ENCODE data around the gene CARNS1. TPM values are rescaled to one million over a fixed set of nuclear protein-coding genes. Genes with fewer than 3 reads are reported as not detected.
"Not testable (repeated sequence)": the region's sequence is repeated elsewhere in the genome, so short reads cannot be mapped to it uniquely, and the experiment has no call there.

CARNS1 gene
- total and polyA plus RNA-seq, 8 donors = 0.39 to 2.2 (median 0.90) TPM

- Histone ChIP-seq H3K4me1 (peaks cover 0 to 13% (median 11%) of the 10 kb centered on the region in 3 donors), H3K36me3 (no peaks in the 10 kb centered on the region), H3K9me3 (no peaks in the 10 kb centered on the region), H3K4me3 (peak overlapping the region in 2 of 4 donors; percentile 66 to 70), H3K27me3 (no peaks in the 10 kb centered on the region), H3K27ac (peak overlapping the region in 3 of 4 donors; percentile 40 to 95 (median 91))
- ATAC-seq = peak; percentile 9 to 21 (median 13)
- TF ChIP-seq CTCF (IDR thresholded peaks at IDR 0.05) = no peak
- 68 to 69% methylated on average over 22 of the region's 22 CpGs for WGBS, 2 donors
- no peak for FAIRE-seq
- intact Hi-C loops (cut with DNase I) = no loop called here
- DNase-seq = peak in 1 of 6 donors; percentile 48
These were observed 6.1 kb downstream of the CARNS1 start for GRCh38 chr11:67421430-67422031.

- Histone ChIP-seq H3K27ac (no peak overlapping the region), H3K36me3 (no peaks in the 10 kb centered on the region), H3K27me3 (no peaks in the 10 kb centered on the region), H3K4me3 (no peak overlapping the region), H3K4me1 (peaks cover 0 to 18% (median 16%) of the 10 kb centered on the region in 3 donors), H3K9me3 (no peaks in the 10 kb centered on the region)
- DNase-seq (peak in 1 of 6 donors; percentile 46), FAIRE-seq (no peak), ATAC-seq (no peak)
- WGBS, 2 donors = 81 to 86% methylated on average over 5 to 6 of the region's 6 CpGs
- no peak for TF ChIP-seq CTCF (IDR thresholded peaks at IDR 0.05)
- intact Hi-C loops (cut with DNase I) = no loop called here
These were observed 7.4 kb downstream of the CARNS1 start for GRCh38 chr11:67422891-67423290.

DNA sequence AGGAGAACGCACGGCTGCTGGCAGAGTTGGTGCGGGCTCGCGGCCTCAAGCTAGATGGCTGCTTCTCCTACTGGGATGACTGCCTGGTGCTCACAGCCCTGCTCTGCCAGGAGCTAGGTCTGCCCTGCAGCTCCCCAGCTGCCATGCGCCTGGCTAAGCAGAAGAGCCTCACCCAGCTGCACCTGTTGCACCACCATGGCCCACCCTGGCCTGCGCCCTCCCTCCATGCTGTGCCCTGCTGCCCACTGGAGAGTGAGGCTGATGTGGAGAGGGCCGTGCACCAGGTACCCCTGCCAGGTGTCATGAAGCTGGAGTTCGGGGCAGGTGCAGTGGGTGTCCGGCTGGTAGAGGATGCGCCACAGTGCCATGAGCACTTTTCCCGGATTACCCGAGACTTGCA, 8.0 kb downstream of the CARNS1 start:
- Histone ChIP-seq H3K27me3 (no peaks in the 10 kb centered on the region), H3K4me3 (no peak overlapping the region), H3K27ac (no peak overlapping the region), H3K9me3 (no peaks in the 10 kb centered on the region), H3K36me3 (no peaks in the 10 kb centered on the region), H3K4me1 (peaks cover 0 to 18% (median 16%) of the 10 kb centered on the region in 3 donors)
- TF ChIP-seq CTCF (IDR thresholded peaks at IDR 0.05) = no peak
- DNase-seq (peak in 1 of 6 donors; percentile 34), ATAC-seq (no peak), FAIRE-seq (no peak)
- 92 to 94% methylated on average over 13 of the region's 13 CpGs for WGBS, 2 donors
- intact Hi-C loops (cut with DNase I) = no loop called here

DNA sequence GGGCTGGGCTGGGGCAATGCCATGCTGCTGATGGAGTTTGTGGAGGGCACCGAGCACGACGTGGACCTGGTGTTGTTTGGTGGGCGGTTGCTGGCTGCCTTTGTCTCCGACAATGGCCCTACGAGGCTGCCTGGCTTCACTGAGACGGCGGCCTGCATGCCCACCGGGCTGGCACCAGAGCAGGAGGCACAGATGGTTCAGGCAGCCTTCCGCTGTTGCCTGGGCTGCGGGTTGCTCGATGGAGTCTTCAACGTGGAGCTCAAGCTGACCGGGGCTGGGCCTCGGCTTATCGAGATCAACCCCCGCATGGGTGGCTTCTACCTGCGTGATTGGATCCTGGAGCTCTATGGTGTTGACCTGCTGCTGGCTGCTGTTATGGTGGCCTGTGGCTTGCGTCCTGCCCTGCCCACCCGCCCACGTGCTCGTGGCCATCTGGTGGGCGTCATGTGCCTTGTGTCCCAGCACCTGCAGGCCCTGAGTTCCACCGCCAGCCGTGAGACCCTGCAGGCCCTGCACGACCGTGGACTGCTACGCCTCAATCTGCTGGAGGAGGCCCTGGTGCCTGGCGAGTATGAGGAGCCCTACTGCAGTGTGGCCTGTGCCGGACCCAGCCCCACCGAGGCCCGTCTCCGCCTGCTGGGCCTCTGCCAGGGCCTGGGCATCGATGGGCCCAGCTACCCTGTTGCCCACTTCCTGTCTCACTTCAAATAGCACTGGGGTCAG, 8.6 kb downstream of the CARNS1 start:
- FAIRE-seq (no peak), ATAC-seq (no peak), DNase-seq (peak in 1 of 6 donors; percentile 71)
- Histone ChIP-seq H3K27me3 (no peaks in the 10 kb centered on the region), H3K36me3 (no peaks in the 10 kb centered on the region), H3K4me1 (peaks cover 0 to 19% (median 18%) of the 10 kb centered on the region in 3 donors), H3K4me3 (no peak overlapping the region), H3K27ac (no peak overlapping the region), H3K9me3 (no peaks in the 10 kb centered on the region)
- WGBS, 2 donors = 87 to 93% methylated on average over 34 of the region's 34 CpGs
- intact Hi-C loops (cut with DNase I) = no loop called here
- no peak for TF ChIP-seq CTCF (IDR thresholded peaks at IDR 0.05)

GRCh38 chr11:67427364-67427859, 11.9 kb downstream of the CARNS1 start:
- ATAC-seq; H3K9me3 ChIP-seq; intact Hi-C loops (cut with DNase I); FAIRE-seq; H3K27me3 ChIP-seq; DNase-seq; H3K36me3 ChIP-seq: not testable (repeated sequence)
- peak overlapping the region; percentile 62 to 89 (median 76) for H3K27ac ChIP-seq
- peaks cover 4 to 14% (median 12%) of the 10 kb centered on the region in 3 donors for H3K4me1 ChIP-seq
- 58 to 59% methylated on average over 19 of the region's 19 CpGs for WGBS, 2 donors
- peak overlapping the region; percentile 59 to 94 (median 84) for H3K4me3 ChIP-seq

All from pancreas (tissue), 10 donors.